Mononuclear cell (primary cell): ENCODE measurements around the gene BMP10. TPM values are rescaled to one million over a fixed set of nuclear protein-coding genes. Genes with fewer than 3 reads are reported as not detected.

Experiments
- H3K27me3 ChIP-seq: 2 replicates; pipeline ENCODE4 v1.6.0; 2011; ENCODE audit warnings: low read length, control low read depth; ENCODE audit not compliant: insufficient read depth
- H3K4me1 ChIP-seq: 2 replicates; pipeline ENCODE4 v1.5.1; 2011; ENCODE audit warnings: mild to moderate bottlenecking, low read length, control low read depth; ENCODE audit not compliant: insufficient read depth
- H3K4me3 ChIP-seq: 2 replicates; pipeline ENCODE4 v1.5.1; 2011; ENCODE audit warnings: mild to moderate bottlenecking, low read length, moderate library complexity
- H3K9me3 ChIP-seq: 2 replicates; pipeline ENCODE4 v1.5.1; 2011; ENCODE audit warnings: low read depth, mild to moderate bottlenecking, control low read depth, low read length
- total RNA-seq: library from RNA; depleted of rRNA; stranded (reverse); fragments of >200 nt; gene quantifications from one replicate; pipeline ENCODE4 v1.2.3, GENCODE V29; 2012

BMP10 gene
- total RNA-seq, 1 donor: not detected

GRCh38 chr2:68828887-68829708, 42.1 kb downstream of the BMP10 start:
- Histone ChIP-seq H3K27me3 (no peaks in the 10 kb centered on the region), H3K4me1 (peaks cover 62% of the 10 kb centered on the region), H3K4me3 (no peak overlapping the region), H3K9me3 (no peaks in the 10 kb centered on the region)

- Histone ChIP-seq H3K9me3 (no peaks in the 10 kb centered on the region), H3K27me3 (no peaks in the 10 kb centered on the region), H3K4me1 (peaks cover 51% of the 10 kb centered on the region), H3K4me3 (no peak overlapping the region)
Measured at GRCh38 chr2:68827666-68828065, 43.5 kb downstream of the BMP10 start.

GRCh38 chr2:68825866-68826265, 45.3 kb downstream of the BMP10 start:
- H3K4me3 ChIP-seq: no peak overlapping the region
- H3K9me3 ChIP-seq: no peaks in the 10 kb centered on the region

GRCh38 chr2:68824831-68825230, 46.4 kb downstream of the BMP10 start:
- Histone ChIP-seq H3K27me3 (no peaks in the 10 kb centered on the region), H3K9me3 (no peaks in the 10 kb centered on the region), H3K4me3 (no peak overlapping the region), H3K4me1 (peaks cover 23% of the 10 kb centered on the region)

More at GRCh38 chr2:68825866-68826265, 45.3 kb downstream of the BMP10 start:
- Histone ChIP-seq H3K27me3 (no peaks in the 10 kb centered on the region), H3K4me1 (peaks cover 33% of the 10 kb centered on the region)

GRCh38 chr2:68822207-68822872, 48.9 kb downstream of the BMP10 start:
- no peak overlapping the region for H3K4me3 ChIP-seq
- no peaks in the 10 kb centered on the region for H3K27me3 ChIP-seq
- no peaks in the 10 kb centered on the region for H3K9me3 ChIP-seq
- H3K4me1 ChIP-seq: peaks cover 5% of the 10 kb centered on the region

- H3K27me3 ChIP-seq: no peaks in the 10 kb centered on the region
- peaks cover 7% of the 10 kb centered on the region for H3K4me1 ChIP-seq
- no peak overlapping the region for H3K4me3 ChIP-seq
- H3K9me3 ChIP-seq: no peaks in the 10 kb centered on the region
Measured at GRCh38 chr2:68819556-68819955, 51.6 kb downstream of the BMP10 start.

- no peak overlapping the region for H3K4me3 ChIP-seq
- no peaks in the 10 kb centered on the region for H3K9me3 ChIP-seq
- H3K4me1 ChIP-seq: peaks cover 7% of the 10 kb centered on the region
- no peaks in the 10 kb centered on the region for H3K27me3 ChIP-seq
Measured at GRCh38 chr2:68817306-68817705, 53.9 kb downstream of the BMP10 start.

Other genes starting within 250 kb of the BMP10 start
- under 0.01 TPM for gene PROKR1, start 227.8 kb downstream of the BMP10 start, total RNA-seq
- 28.2 TPM for gene ARHGAP25, start 136.6 kb downstream of the BMP10 start, total RNA-seq
- gene GKN2, start 81.5 kb upstream of the BMP10 start, total RNA-seq: not detected
- 0.31 TPM for gene GKN1, start 103.2 kb upstream of the BMP10 start, total RNA-seq
- gene ANTXR1, start 141.8 kb upstream of the BMP10 start, total RNA-seq: under 0.01 TPM